Naive thymus-derived CD4-positive, alpha-beta T cell (primary cell): ENCODE data around the gene MRM3. TPM values are rescaled to one million over a fixed set of nuclear protein-coding genes. Genes with fewer than 3 reads are reported as not detected.
A peak's percentile ranks its signal among the peaks of the same experiment; 100 is the strongest.
"Not testable (repeated sequence)": the region's sequence is repeated elsewhere in the genome, so short reads cannot be mapped to it uniquely, and the experiment has no call there.

ENCODE experiments used
- ATAC-seq: fragments of 150-1000 bp; cut with Tn5 transposase; 2 replicates; pipeline ENCODE4 v1.10.0; 2021; ENCODE audit warnings: mild to moderate bottlenecking, moderate library complexity
- CTCF ChIA-PET: fragments of 350-600 bp; sonication (Branson Sonifier 250); formaldehyde crosslinking; loops from one replicate; lab custom pipeline; 2021; ENCODE audit warnings: antibody characterized with exemption; lab: Charles Lee
- POLR2A ChIA-PET: fragments of 350-600 bp; sonication (Branson Sonifier 250); formaldehyde crosslinking; loops from one replicate; lab custom pipeline; 2021; ENCODE audit warnings: antibody characterized with exemption, inconsistent platforms; lab: Charles Lee
- DNase-seq, 9 donors: peaks; one replicate each; pipeline versions ENCODE4 v3.0.0 to v3.0.0-alpha.2; 2020 to 2022; ENCODE audit warnings: mixed read lengths in 1 of 9
- H3K27ac ChIP-seq: one replicate; pipeline ENCODE4 v1.7.0; 2013; ENCODE audit warnings: mild to moderate bottlenecking, low read depth, low read length, moderate library complexity
- H3K27me3 ChIP-seq, 2 donors: one replicate each; pipeline ENCODE4 v1.7.0; 2013; ENCODE audit warnings: low read length in 2 of 2, mild to moderate bottlenecking in 2 of 2, moderate library complexity in 2 of 2; ENCODE audit not compliant: control insufficient read depth in 2 of 2, insufficient read depth in 2 of 2
- H3K36me3 ChIP-seq, 3 experiments: 1 replicate in 2 of 3; 2 replicates in 1 of 3; pipeline ENCODE4 v1.7.0; 2013; ENCODE audit warnings: low read length in 3 of 3, mild to moderate bottlenecking in 3 of 3, moderate library complexity in 1 of 3; ENCODE audit not compliant: insufficient read depth in 3 of 3, control insufficient read depth in 2 of 3
- H3K4me1 ChIP-seq, 2 donors: one replicate each; pipeline ENCODE4 v1.7.0; 2013; ENCODE audit warnings: low read length in 2 of 2, mild to moderate bottlenecking in 2 of 2, moderate library complexity in 1 of 2; ENCODE audit not compliant: control insufficient read depth in 2 of 2, insufficient read depth in 2 of 2
- H3K4me3 ChIP-seq: 2 replicates; pipeline ENCODE4 v1.7.0; 2013; ENCODE audit warnings: mild to moderate bottlenecking, low read length
- H3K9me3 ChIP-seq, 3 experiments: 1 replicate in 2 of 3; 2 replicates in 1 of 3; pipeline ENCODE4 v1.7.0; 2013; ENCODE audit warnings: low read length in 3 of 3; ENCODE audit not compliant: control insufficient read depth in 2 of 3
- H3K27ac Mint-ChIP-seq, 9 donors: one replicate each; pipeline ENCODE4 v1.8.0; 2020 to 2022; ENCODE audit warnings: mixed read lengths in 9 of 9, mild to moderate bottlenecking in 8 of 9, moderate library complexity in 5 of 9, inconsistent platforms in 2 of 9
- H3K27me3 Mint-ChIP-seq, 5 donors: one replicate each; pipeline ENCODE4 v1.8.0; 2021 to 2022; ENCODE audit warnings: mixed read lengths in 5 of 5, mild to moderate bottlenecking in 1 of 5
- H3K36me3 Mint-ChIP-seq, 5 donors: one replicate each; pipeline ENCODE4 v1.8.0; 2020 to 2022; ENCODE audit warnings: mixed read lengths in 5 of 5, mild to moderate bottlenecking in 3 of 5, inconsistent platforms in 1 of 5
- H3K4me1 Mint-ChIP-seq, 7 donors: one replicate each; pipeline ENCODE4 v1.8.0; 2020 to 2022; ENCODE audit warnings: mixed read lengths in 7 of 7, mild to moderate bottlenecking in 3 of 7, inconsistent platforms in 1 of 7
- H3K4me3 Mint-ChIP-seq, 10 donors: one replicate each; pipeline ENCODE4 v1.8.0; 2020 to 2022; ENCODE audit warnings: mild to moderate bottlenecking in 10 of 10, mixed read lengths in 10 of 10, moderate library complexity in 6 of 10, inconsistent platforms in 2 of 10
- H3K9me3 Mint-ChIP-seq, 11 donors: one replicate each; pipeline ENCODE4 v1.8.0; 2020 to 2022; ENCODE audit warnings: mixed read lengths in 11 of 11, mild to moderate bottlenecking in 4 of 11, inconsistent platforms in 1 of 11, moderate library complexity in 1 of 11
- intact Hi-C, 2 donors: fragments of 100-400 bp; cut with micrococcal nuclease; formaldehyde crosslinking; loops; one replicate each; pipeline ENCODE4 v1.15.1; 2023
- polyA plus RNA-seq, 2 donors: library from polyadenylated mRNA; unstranded; fragments of 300-500 nt; fragmentation: Illumina TruSeq; gene quantifications; one replicate each; pipeline ENCODE4 v1.2.3, GENCODE V29; 2021
- total RNA-seq, 6 experiments: library from RNA in 5 of 6; stranded (reverse) in 5 of 6; gene quantifications; 1 replicate in 5 of 6; 2 replicates in 1 of 6; pipeline ENCODE4 v1.2.3 and lab custom pipeline; 2021 to 2026

MRM3 gene
- total and polyA plus RNA-seq, 7 experiments from 2014 or later = 19.3 to 47.1 (median 25.9) TPM

DNA sequence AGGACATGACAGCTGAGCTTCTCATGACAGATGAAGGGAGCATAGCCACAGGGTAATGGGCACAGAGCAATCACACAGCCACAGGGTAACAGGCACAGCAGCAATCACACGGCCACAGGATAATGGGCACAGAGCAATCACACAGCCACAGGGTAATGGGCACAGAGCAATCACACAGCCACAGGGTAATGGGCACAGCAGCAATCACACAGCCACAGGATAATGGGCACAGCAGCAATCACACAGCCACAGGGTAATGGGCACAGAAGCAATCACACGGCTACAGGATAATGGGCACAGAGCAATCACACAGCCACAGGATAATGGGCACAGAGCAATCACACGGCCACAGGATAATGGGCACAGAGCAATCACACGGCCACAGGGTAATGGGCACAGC, 33.5 kb upstream of the MRM3 start:
- Mint-ChIP-seq H3K4me1 (peaks cover 32 to 43% (median 35%) of the 10 kb centered on the region in 7 donors), H3K4me3 (peak overlapping the region in 1 of 10 donors; percentile 25), H3K27ac (peak overlapping the region in 1 of 9 donors; percentile 10), H3K36me3 (peaks cover 0 to 39% (median 9%) of the 10 kb centered on the region in 5 donors)
- peaks cover 15 to 22% of the 10 kb centered on the region in 2 donors for H3K4me1 ChIP-seq
- DNase-seq, H3K27me3 Mint-ChIP-seq, H3K9me3 ChIP-seq, H3K9me3 Mint-ChIP-seq, ATAC-seq, H3K27me3 ChIP-seq, H3K4me3 ChIP-seq, intact Hi-C loops, H3K27ac ChIP-seq, CTCF ChIA-PET: not testable (repeated sequence)
- POLR2A ChIA-PET = interaction anchor here (1.2 kb wide), 1 partner anchor 33 kb away, joined by 3 read pairs; no protein-coding TSS in a partner anchor
- peaks cover 0 to 47% (median 5%) of the 10 kb centered on the region in 3 experiments for H3K36me3 ChIP-seq

DNA sequence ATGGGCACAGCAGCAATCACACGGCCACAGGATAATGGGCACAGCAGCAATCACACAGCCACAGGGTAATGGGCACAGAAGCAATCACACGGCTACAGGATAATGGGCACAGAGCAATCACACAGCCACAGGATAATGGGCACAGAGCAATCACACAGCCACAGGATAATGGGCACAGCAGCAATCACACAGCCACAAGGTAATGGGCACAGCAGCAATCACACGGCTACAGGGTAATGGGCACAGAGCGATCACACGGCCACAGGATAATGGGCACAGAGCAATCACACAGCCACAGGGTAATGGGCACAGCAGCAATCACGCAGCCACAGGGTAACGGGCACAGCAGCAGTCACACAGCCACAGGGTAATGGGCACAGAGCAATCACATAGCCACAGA, 32.8 kb upstream of the MRM3 start:
- CTCF ChIA-PET = interaction anchor here (0.7 kb wide), 1 partner anchor 235 kb away, joined by 3 read pairs; no protein-coding TSS in a partner anchor
- ATAC-seq, H3K9me3 Mint-ChIP-seq, H3K4me3 ChIP-seq, DNase-seq, H3K27me3 Mint-ChIP-seq, intact Hi-C loops, H3K9me3 ChIP-seq, H3K27ac ChIP-seq, H3K27me3 ChIP-seq: not testable (repeated sequence)
- Histone ChIP-seq H3K4me1 (peaks cover 15 to 22% of the 10 kb centered on the region in 2 donors), H3K36me3 (peaks cover 0 to 40% (median 5%) of the 10 kb centered on the region in 3 experiments)
- Mint-ChIP-seq H3K4me3 (peak overlapping the region in 8 of 10 donors; percentile 41 to 96 (median 53)), H3K27ac (peak overlapping the region in 4 of 9 donors; percentile 40 to 65 (median 44)), H3K4me1 (peaks cover 32 to 43% (median 40%) of the 10 kb centered on the region in 7 donors), H3K36me3 (peaks cover 0 to 36% (median 9%) of the 10 kb centered on the region in 5 donors)
- POLR2A ChIA-PET = interaction anchor here (1.3 to 1.8 kb wide), 2 partner anchors 10 to 33 kb away, joined by 5 read pairs; partner anchors contain the start of genes GLOD4 and MRM3

GRCh38 chr17:750431-751037, 31.6 kb upstream of the MRM3 start:
- Mint-ChIP-seq H3K36me3 (peaks cover 0 to 39% (median 9%) of the 10 kb centered on the region in 5 donors), H3K4me3 (peak overlapping the region; percentile 90 to 97 (median 96)), H3K27me3 (no peaks in the 10 kb centered on the region), H3K27ac (peak overlapping the region; percentile 76 to 97 (median 94)), H3K4me1 (peaks cover 32 to 43% (median 40%) of the 10 kb centered on the region in 7 donors), H3K9me3 (peaks cover 0 to 10% (median 0%) of the 10 kb centered on the region in 11 donors)
- peaks cover 15 to 22% of the 10 kb centered on the region in 2 donors for H3K4me1 ChIP-seq
- no peaks in the 10 kb centered on the region for H3K9me3 ChIP-seq
- no peaks in the 10 kb centered on the region for H3K27me3 ChIP-seq
- intact Hi-C loops = no loop called here
- no peak overlapping the region for H3K27ac ChIP-seq
- ChIA-PET POLR2A (interaction anchor here (0.6 to 3.6 kb wide), 8 partner anchors 11 to 334 kb away, joined by 3 to 22 read pairs (median 5); partner anchors contain the start of genes GLOD4, MRM3 and VPS53), CTCF (interaction anchor here (0.6 to 1.2 kb wide), 2 partner anchors 28 to 245 kb away, joined by 3 read pairs; no protein-coding TSS in a partner anchor)
- peak overlapping the region; percentile 80 for H3K4me3 ChIP-seq
- H3K36me3 ChIP-seq = peaks cover 0 to 28% (median 5%) of the 10 kb centered on the region in 3 experiments
- ATAC-seq (no peak), DNase-seq (no peak)

DNA sequence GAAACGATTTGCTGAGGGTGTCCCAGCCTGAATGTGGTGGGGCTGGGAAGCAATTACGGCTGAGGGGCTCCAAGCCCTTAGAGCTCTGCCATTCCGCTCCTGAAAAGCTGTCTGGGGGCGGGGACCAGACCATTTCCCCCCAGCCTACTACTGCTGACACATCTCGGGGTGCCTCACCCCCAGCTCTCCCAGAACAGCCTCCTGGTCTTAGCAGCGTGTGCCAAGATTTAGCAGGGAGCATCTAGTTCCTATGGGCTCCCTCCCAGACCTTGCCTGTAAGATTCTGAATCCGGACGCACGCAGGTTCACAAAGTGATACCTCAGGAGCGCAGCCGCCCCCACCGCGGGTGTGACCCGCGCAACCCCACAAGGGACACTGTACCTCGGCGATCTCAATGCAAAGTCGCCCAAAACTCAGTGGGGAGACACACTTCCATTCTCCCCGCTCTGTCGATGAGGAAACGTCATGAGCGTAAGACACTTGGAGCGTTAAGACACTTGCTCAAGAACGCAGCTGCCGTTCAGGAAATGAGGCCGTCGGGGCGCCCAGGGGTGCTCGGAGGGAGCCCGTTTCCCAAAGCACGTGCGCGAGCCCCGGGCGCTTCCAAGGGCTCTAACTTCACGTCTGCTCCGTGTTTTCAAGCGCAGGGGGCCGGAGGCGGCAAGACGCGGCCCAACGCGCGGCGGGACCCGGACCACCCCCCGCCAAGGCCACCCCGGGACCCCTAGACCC, 30.7 kb upstream of the MRM3 start:
- H3K27ac Mint-ChIP-seq = peak overlapping the region; percentile 88 to 98 (median 95)
- CTCF ChIA-PET = interaction anchor here (0.6 to 1.2 kb wide), 3 partner anchors 27 to 339 kb away, joined by 3 read pairs; no protein-coding TSS in a partner anchor

DNA sequence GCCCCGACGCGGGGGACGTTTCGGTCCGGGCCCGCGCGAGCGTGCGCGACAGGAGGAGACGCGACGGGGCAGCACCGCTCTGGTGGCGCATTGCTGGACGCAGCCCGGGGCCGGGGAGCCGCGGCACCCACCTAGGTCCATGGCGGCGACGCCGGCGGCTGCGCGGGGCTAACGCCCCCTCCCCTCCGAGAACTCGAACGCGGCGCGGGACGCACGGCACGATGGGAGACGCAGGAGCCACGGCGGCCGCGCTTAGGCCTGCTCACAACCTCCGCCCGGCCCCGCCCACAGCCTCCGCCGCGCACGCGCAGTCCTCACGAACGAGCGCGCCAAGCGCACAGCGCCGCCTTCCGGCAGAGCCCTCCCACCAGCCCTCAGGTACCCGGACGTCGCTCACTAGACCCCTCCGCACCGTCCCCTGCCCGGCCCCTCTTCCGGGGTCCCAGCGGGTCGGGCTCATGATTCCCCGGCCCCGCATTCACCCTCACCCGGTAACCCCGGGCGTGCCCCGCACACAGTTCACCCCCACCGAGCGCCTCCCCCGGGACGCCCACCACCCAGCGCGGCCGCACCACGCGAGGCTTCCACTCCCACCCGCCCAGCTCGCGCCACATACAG, 30.0 kb upstream of the MRM3 start, which contains the start of gene GEMIN4:
Gene GEMIN4, minus strand, starts transcription at position 263 of the 618 bp plus-strand sequence. Its CDS starts 122 bp downstream, at position 141.
- H3K4me1 Mint-ChIP-seq = peaks cover 32 to 43% (median 40%) of the 10 kb centered on the region in 7 donors
- Histone ChIP-seq H3K9me3 (no peaks in the 10 kb centered on the region), H3K4me3 (peak within 1 kb of the TSS; percentile 80), H3K27ac (peak within 1 kb of the TSS; percentile 81), H3K4me1 (peaks cover 15 to 22% of the 10 kb centered on the region in 2 donors), H3K36me3 (peaks cover 0 to 12% (median 8%) of the 10 kb centered on the region in 3 experiments), H3K27me3 (no peaks in the 10 kb centered on the region)
- H3K27me3 Mint-ChIP-seq = no peaks in the 10 kb centered on the region
- peak; percentile 96 for ATAC-seq
- H3K9me3 Mint-ChIP-seq = peaks cover 0 to 10% (median 0%) of the 10 kb centered on the region in 11 donors
- intact Hi-C loops = loop anchor here (1.0 to 2.0 kb wide), 8 partner anchors 19 to 342 kb away; partner anchors contain the start of genes GLOD4 (in 2 of the 2), MRM3 (in 2 of the 2), TLCD3A (in 2 of the 2) and VPS53 (in 2 of the 2)
- H3K27ac Mint-ChIP-seq = peak within 1 kb of the TSS; percentile 88 to 98 (median 96)
- POLR2A ChIA-PET = interaction anchor here (0.7 to 3.6 kb wide), 6 partner anchors 9 to 336 kb away, joined by 3 to 27 read pairs (median 4); partner anchors contain the start of genes GLOD4, MRM3 and VPS53
- H3K36me3 Mint-ChIP-seq = peaks cover 0 to 41% (median 9%) of the 10 kb centered on the region in 5 donors
- DNase-seq = peak; percentile 92 to 100 (median 98)
- CTCF ChIA-PET = interaction anchor here (0.8 to 1.3 kb wide), 5 partner anchors 10 to 340 kb away, joined by 3 to 5 read pairs (median 5); partner anchors contain the start of genes GLOD4 and MRM3
- peak within 1 kb of the TSS; percentile 90 to 97 (median 96) for H3K4me3 Mint-ChIP-seq

More for the DNA sequence above, 30.7 kb upstream of the MRM3 start:
- Histone ChIP-seq H3K4me3 (peak overlapping the region; percentile 80), H3K27ac (peak overlapping the region; percentile 81), H3K36me3 (peaks cover 0 to 19% (median 5%) of the 10 kb centered on the region in 3 experiments), H3K27me3 (no peaks in the 10 kb centered on the region), H3K4me1 (peaks cover 15 to 22% of the 10 kb centered on the region in 2 donors), H3K9me3 (no peaks in the 10 kb centered on the region)
- POLR2A ChIA-PET = interaction anchor here (0.6 to 3.6 kb wide), 8 partner anchors 12 to 335 kb away, joined by 3 to 22 read pairs (median 4); partner anchors contain the start of genes GLOD4, MRM3 and VPS53
- peak in 5 of 9 donors; percentile 39 to 70 (median 65) for DNase-seq
- peaks cover 0 to 10% (median 0%) of the 10 kb centered on the region in 11 donors for H3K9me3 Mint-ChIP-seq
- H3K4me3 Mint-ChIP-seq = peak overlapping the region; percentile 90 to 97 (median 96)
- H3K4me1 Mint-ChIP-seq = peaks cover 32 to 43% (median 40%) of the 10 kb centered on the region in 7 donors
- ATAC-seq = peak; percentile 56
- peaks cover 0 to 41% (median 9%) of the 10 kb centered on the region in 5 donors for H3K36me3 Mint-ChIP-seq
- intact Hi-C loops = loop anchor here (1.0 to 2.0 kb wide), 8 partner anchors 19 to 341 kb away; partner anchors contain the start of genes GLOD4 (in 2 of the 2), MRM3 (in 2 of the 2), TLCD3A (in 2 of the 2) and VPS53 (in 2 of the 2)
- no peaks in the 10 kb centered on the region for H3K27me3 Mint-ChIP-seq
